ENCODE measurements around the gene STXBP1.

The STXBP1 gene

GRCh38 chr9:127689329-127690000 lies 77.4 kb downstream of the STXBP1 start:
- DNase-seq (ENCODE audit: low read depth in 2 of 2, low spot score in 1 of 2): no peak

GRCh38 chr9:127690735-127691134 lies 78.7 kb downstream of the STXBP1 start:
- DNase-seq (ENCODE audit: low read depth in 2 of 2, low spot score in 1 of 2): no peak

GRCh38 chr9:127692071-127692470 lies 80.0 kb downstream of the STXBP1 start:
- no peak for DNase-seq (ENCODE audit: low read depth in 2 of 2, low spot score in 1 of 2)

- no peak for DNase-seq (ENCODE audit: low read depth in 2 of 2, low spot score in 1 of 2)
Measured at GRCh38 chr9:127693143-127693542, 81.1 kb downstream of the STXBP1 start.

GRCh38 chr9:127693697-127694096 lies 81.6 kb downstream of the STXBP1 start:
- DNase-seq (ENCODE audit: low read depth in 2 of 2, low spot score in 1 of 2): no peak

GRCh38 chr9:127694890-127695720 lies 83.0 kb downstream of the STXBP1 start:
- no peak for DNase-seq (ENCODE audit: low read depth in 2 of 2, low spot score in 1 of 2)

- DNase-seq (ENCODE audit: low read depth in 2 of 2, low spot score in 1 of 2): no peak
Measured at GRCh38 chr9:127697575-127697974, 85.5 kb downstream of the STXBP1 start.

- DNase-seq (ENCODE audit: low read depth in 2 of 2, low spot score in 1 of 2): no peak
Measured at GRCh38 chr9:127698386-127698785, 86.3 kb downstream of the STXBP1 start.

- peak; percentile 70 to 78 for DNase-seq (ENCODE audit: low read depth in 2 of 2, low spot score in 1 of 2)
Measured at GRCh38 chr9:127698985-127699670, 87.1 kb downstream of the STXBP1 start.

- no peak for DNase-seq (ENCODE audit: low read depth in 2 of 2, low spot score in 1 of 2)
Measured at GRCh38 chr9:127700140-127700539, 88.1 kb downstream of the STXBP1 start.

- DNase-seq (ENCODE audit: low read depth in 2 of 2, low spot score in 1 of 2): no peak
Measured at GRCh38 chr9:127700594-127701255, 88.6 kb downstream of the STXBP1 start.

- no peak for DNase-seq (ENCODE audit: low read depth in 2 of 2, low spot score in 1 of 2)
Measured at GRCh38 chr9:127703289-127703946, 91.3 kb downstream of the STXBP1 start.

GRCh38 chr9:127705577-127706379 lies 93.7 kb downstream of the STXBP1 start:
- no peak for DNase-seq (ENCODE audit: low read depth in 2 of 2, low spot score in 1 of 2)

GRCh38 chr9:127706836-127707241 lies 94.8 kb downstream of the STXBP1 start, which contains the start of gene CFAP157:
Gene CFAP157 (plus strand): TSS chr9:127706988. CDS start chr9:127707032, 44 bp downstream.
- no peak for DNase-seq (ENCODE audit: low read depth in 2 of 2, low spot score in 1 of 2)

- DNase-seq (ENCODE audit: low read depth in 2 of 2, low spot score in 1 of 2): no peak
Measured at GRCh38 chr9:127707766-127708165, 95.7 kb downstream of the STXBP1 start.

- DNase-seq (ENCODE audit: low read depth in 2 of 2, low spot score in 1 of 2): no peak
Measured at GRCh38 chr9:127708952-127709587, 97.0 kb downstream of the STXBP1 start.

GRCh38 chr9:127710204-127710783 lies 98.2 kb downstream of the STXBP1 start:
- no peak for DNase-seq (ENCODE audit: low read depth in 2 of 2, low spot score in 1 of 2)

- no peak for DNase-seq (ENCODE audit: low read depth in 2 of 2, low spot score in 1 of 2)
Measured at GRCh38 chr9:127711226-127711701, 99.2 kb downstream of the STXBP1 start.

GRCh38 chr9:127711831-127712274 lies 99.8 kb downstream of the STXBP1 start:
- DNase-seq (ENCODE audit: low read depth in 2 of 2, low spot score in 1 of 2): no peak
